ENCODE results near the gene RPS6KA2. TPM values are rescaled to one million over a fixed set of nuclear protein-coding genes. Genes with fewer than 3 reads are reported as not detected.

RPS6KA2 gene
- total RNA-seq, 1 experiment from 2014 or later, result 43.7 TPM

GRCh38 chr6:166616261-166617238 lies 10.5 kb downstream of the RPS6KA2 start:
- no peak for DNase-seq (ENCODE audit: low read depth)

GRCh38 chr6:166615059-166615770 lies 11.8 kb downstream of the RPS6KA2 start:
- DNase-seq (ENCODE audit: low read depth), result peak; percentile 60

GRCh38 chr6:166614589-166614988 lies 12.5 kb downstream of the RPS6KA2 start:
- peak; percentile 28 for DNase-seq (ENCODE audit: low read depth)

- DNase-seq (ENCODE audit: low read depth), result no peak
Observed at GRCh38 chr6:166614171-166614583, 12.9 kb downstream of the RPS6KA2 start.

- no peak for DNase-seq (ENCODE audit: low read depth)
Observed at GRCh38 chr6:166613027-166613426, 14.0 kb downstream of the RPS6KA2 start.

- no peak for DNase-seq (ENCODE audit: low read depth)
Observed at GRCh38 chr6:166612471-166612881, 14.6 kb downstream of the RPS6KA2 start.

- DNase-seq (ENCODE audit: low read depth), result peak; percentile 29
Observed at GRCh38 chr6:166611631-166612030, 15.4 kb downstream of the RPS6KA2 start.

GRCh38 chr6:166610069-166610468 lies 17.0 kb downstream of the RPS6KA2 start:
- DNase-seq (ENCODE audit: low read depth), result no peak

- no peak for DNase-seq (ENCODE audit: low read depth)
Observed at GRCh38 chr6:166608774-166609173, 18.3 kb downstream of the RPS6KA2 start.

- DNase-seq (ENCODE audit: low read depth), result no peak
Observed at GRCh38 chr6:166605752-166606151, 21.3 kb downstream of the RPS6KA2 start.

- DNase-seq (ENCODE audit: low read depth), result no peak
Observed at GRCh38 chr6:166604911-166605310, 22.1 kb downstream of the RPS6KA2 start.

- no peak for DNase-seq (ENCODE audit: low read depth)
Observed at GRCh38 chr6:166604328-166604727, 22.7 kb downstream of the RPS6KA2 start.

- DNase-seq (ENCODE audit: low read depth), result no peak
Observed at GRCh38 chr6:166603043-166603690, 23.9 kb downstream of the RPS6KA2 start.

GRCh38 chr6:166601956-166602355 lies 25.1 kb downstream of the RPS6KA2 start:
- no peak for DNase-seq (ENCODE audit: low read depth)

- peak; percentile 59 for DNase-seq (ENCODE audit: low read depth)
Observed at GRCh38 chr6:166600931-166601330, 26.1 kb downstream of the RPS6KA2 start.

GRCh38 chr6:166599205-166599604 lies 27.8 kb downstream of the RPS6KA2 start:
- DNase-seq (ENCODE audit: low read depth), result no peak

- peak; percentile 97 for DNase-seq (ENCODE audit: low read depth)
Observed at GRCh38 chr6:166598441-166599138, 28.5 kb downstream of the RPS6KA2 start.

- no peak for DNase-seq (ENCODE audit: low read depth)
Observed at GRCh38 chr6:166597711-166598440, 29.2 kb downstream of the RPS6KA2 start.

- DNase-seq (ENCODE audit: low read depth), result peak; percentile 22
Observed at GRCh38 chr6:166596776-166597507, 30.1 kb downstream of the RPS6KA2 start.

GRCh38 chr6:166595949-166596348 lies 31.1 kb downstream of the RPS6KA2 start:
- peak; percentile 26 for DNase-seq (ENCODE audit: low read depth)
